Muscle layer of duodenum (tissue), 2 donors: ENCODE measurements around the gene USH2A.
"Not testable (repeated sequence)": the region's sequence is repeated elsewhere in the genome, so short reads cannot be mapped to it uniquely, and the experiment has no call there.

Experiments used
- H3K27ac ChIP-seq: one replicate; pipeline ENCODE4 v1.7.0; 2013; ENCODE audit warnings: mild to moderate bottlenecking, low read length
- H3K27me3 ChIP-seq: one replicate; pipeline ENCODE4 v1.7.0; 2013; ENCODE audit warnings: low read depth, mild to moderate bottlenecking, control low read depth, low read length
- H3K36me3 ChIP-seq, 2 donors: one replicate each; pipeline ENCODE4 v1.7.0; 2013; ENCODE audit warnings: low read length in 2 of 2, control low read depth in 1 of 2, mild to moderate bottlenecking in 1 of 2; ENCODE audit not compliant: insufficient read depth in 2 of 2, control insufficient read depth in 1 of 2
- H3K4me1 ChIP-seq, 2 donors: one replicate each; pipeline ENCODE4 v1.7.0; 2013; ENCODE audit warnings: low read length in 2 of 2, mild to moderate bottlenecking in 2 of 2, control low read depth in 1 of 2, moderate library complexity in 1 of 2; ENCODE audit not compliant: insufficient read depth in 2 of 2, control insufficient read depth in 1 of 2
- H3K4me3 ChIP-seq, 2 donors: one replicate each; pipeline ENCODE4 v1.7.0; 2013; ENCODE audit warnings: low read length in 2 of 2, low read depth in 1 of 2, mild to moderate bottlenecking in 1 of 2
- H3K9me3 ChIP-seq, 2 donors: one replicate each; pipeline ENCODE4 v1.7.0; 2013; ENCODE audit warnings: low read length in 2 of 2, control low read depth in 1 of 2, mild to moderate bottlenecking in 1 of 2; ENCODE audit not compliant: control insufficient read depth in 1 of 2
- donor health status: healthy.

Gene USH2A

DNA sequence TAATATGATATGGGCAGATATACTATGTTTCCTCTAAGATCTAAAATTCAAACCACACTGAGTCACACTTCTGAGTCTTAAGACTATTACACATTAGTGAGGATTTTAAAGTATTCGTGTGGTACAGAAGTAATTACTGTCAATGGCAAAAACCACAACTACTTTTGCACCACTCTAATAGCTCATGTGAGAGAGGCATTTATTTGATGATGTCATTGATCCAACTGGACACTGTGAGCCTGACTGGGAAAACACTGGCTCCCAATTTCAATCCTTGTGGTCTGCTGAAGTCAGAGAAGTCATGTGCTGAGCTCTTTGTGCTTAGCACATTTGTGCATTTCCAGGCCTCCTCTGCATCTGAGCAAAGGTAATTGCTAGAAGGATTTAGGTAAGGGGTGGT is 377.8 kb downstream of the USH2A start:
- Histone ChIP-seq H3K36me3 (no peaks in the 10 kb centered on the region), H3K27me3 (no peaks in the 10 kb centered on the region), H3K27ac (no peak overlapping the region), H3K9me3 (no peaks in the 10 kb centered on the region), H3K4me1 (no peaks in the 10 kb centered on the region), H3K4me3 (no peak overlapping the region)

DNA sequence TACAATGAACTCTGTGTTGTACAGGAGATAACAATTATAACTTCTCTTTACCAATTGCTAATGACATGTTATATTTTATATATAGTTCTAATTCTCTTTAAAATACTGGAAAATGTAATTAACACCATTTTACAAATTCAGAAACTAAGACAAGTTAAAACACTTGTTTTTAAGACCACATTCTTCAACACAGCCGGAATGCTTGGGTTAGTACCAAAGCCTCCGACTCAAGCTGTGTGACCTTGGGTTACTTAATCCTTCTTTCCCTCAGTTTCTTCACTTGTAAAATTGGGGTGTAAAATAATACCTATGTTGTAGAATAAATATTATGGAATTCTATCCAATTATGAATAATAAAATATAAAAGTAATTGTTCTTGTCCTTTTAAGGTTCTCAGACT is 378.7 kb downstream of the USH2A start:
- H3K27ac ChIP-seq, result no peak overlapping the region
- no peaks in the 10 kb centered on the region for H3K36me3 ChIP-seq

DNA sequence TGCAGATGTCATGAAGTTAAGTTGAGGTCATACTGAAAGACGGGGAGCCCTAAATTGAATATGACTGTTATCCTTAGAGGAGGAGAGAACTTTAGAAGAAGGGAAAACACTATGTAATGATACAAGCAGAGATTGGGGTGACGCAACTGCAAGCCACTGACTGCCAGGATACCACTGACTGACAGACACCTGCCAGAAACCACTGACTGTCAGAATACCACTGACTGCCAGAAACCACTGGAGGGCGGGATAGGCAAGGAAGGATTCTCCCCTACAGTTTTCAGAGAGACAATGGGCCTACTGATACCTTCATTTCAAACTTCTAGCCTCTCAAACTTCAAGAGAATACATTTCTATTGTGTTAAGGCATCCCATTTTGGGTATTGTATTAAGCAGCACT is 388.7 kb downstream of the USH2A start:
- H3K4me1 ChIP-seq, result no peaks in the 10 kb centered on the region
- H3K27ac ChIP-seq, result no peak overlapping the region
- H3K4me3 ChIP-seq, result no peak overlapping the region
- no peaks in the 10 kb centered on the region for H3K9me3 ChIP-seq
- H3K36me3 ChIP-seq, result no peaks in the 10 kb centered on the region
- H3K27me3 ChIP-seq, result no peaks in the 10 kb centered on the region

More for the DNA sequence above, 378.7 kb downstream of the USH2A start:
- no peaks in the 10 kb centered on the region for H3K4me1 ChIP-seq
- H3K27me3 ChIP-seq, result no peaks in the 10 kb centered on the region
- H3K9me3 ChIP-seq, result no peaks in the 10 kb centered on the region
- H3K4me3 ChIP-seq, result no peak overlapping the region

DNA sequence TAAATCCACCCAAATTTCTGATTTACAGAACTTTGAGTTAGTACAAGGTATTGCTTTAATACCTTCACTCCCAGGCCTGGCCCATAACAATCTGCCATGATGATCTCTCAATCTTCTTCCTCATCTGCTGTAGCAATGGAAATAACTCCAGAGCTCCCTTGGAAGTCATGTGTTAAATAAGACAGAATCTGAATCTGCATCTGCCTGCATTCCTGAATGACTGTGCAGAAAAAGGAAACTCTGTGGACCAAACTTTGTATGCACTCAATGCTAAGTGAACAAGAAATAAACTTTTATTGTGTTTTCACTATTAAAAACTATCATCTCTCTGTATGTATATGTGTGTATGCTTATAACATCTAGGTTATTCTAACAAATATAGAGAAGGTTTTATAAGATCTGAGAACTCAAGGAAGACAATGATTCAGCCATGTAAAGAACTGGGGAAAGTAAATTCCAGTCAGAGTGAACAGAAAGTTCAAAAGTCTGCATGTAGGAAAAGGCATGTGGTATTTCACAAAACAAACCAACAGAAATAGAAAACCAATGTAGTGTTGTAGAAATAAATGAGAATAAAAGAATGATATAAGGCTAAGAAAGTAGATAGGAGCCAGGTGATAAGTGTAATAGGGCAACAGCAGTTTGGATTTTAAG is 390.2 kb downstream of the USH2A start:
- H3K9me3 ChIP-seq, result no peaks in the 10 kb centered on the region
- H3K4me1 ChIP-seq, result no peaks in the 10 kb centered on the region
- H3K4me3 ChIP-seq, result no peak overlapping the region
- no peaks in the 10 kb centered on the region for H3K27me3 ChIP-seq
- no peaks in the 10 kb centered on the region for H3K36me3 ChIP-seq
- H3K27ac ChIP-seq, result no peak overlapping the region

DNA sequence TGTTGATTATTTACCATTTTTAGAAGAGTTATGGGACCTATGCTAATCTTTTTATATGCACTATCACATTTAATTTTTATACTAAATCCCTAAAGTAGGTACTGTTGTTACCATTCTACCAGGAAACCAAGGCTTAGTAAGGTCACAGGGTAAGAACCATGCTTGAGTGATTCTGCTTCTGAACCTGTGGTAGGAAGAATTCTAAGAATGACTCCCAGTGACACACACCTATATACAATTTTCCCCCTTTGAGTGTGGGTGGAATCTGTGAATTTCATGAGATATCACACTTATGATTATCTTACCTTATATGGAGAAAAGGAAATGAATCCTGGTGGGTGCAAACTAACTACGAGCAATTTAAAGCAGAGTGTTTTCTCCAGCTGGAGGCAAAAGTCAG is 391.0 kb downstream of the USH2A start:
- H3K9me3 ChIP-seq, result no peaks in the 10 kb centered on the region
- no peaks in the 10 kb centered on the region for H3K36me3 ChIP-seq
- no peak overlapping the region for H3K27ac ChIP-seq
- H3K4me3 ChIP-seq, result no peak overlapping the region
- H3K4me1 ChIP-seq, result no peaks in the 10 kb centered on the region
- no peaks in the 10 kb centered on the region for H3K27me3 ChIP-seq

DNA sequence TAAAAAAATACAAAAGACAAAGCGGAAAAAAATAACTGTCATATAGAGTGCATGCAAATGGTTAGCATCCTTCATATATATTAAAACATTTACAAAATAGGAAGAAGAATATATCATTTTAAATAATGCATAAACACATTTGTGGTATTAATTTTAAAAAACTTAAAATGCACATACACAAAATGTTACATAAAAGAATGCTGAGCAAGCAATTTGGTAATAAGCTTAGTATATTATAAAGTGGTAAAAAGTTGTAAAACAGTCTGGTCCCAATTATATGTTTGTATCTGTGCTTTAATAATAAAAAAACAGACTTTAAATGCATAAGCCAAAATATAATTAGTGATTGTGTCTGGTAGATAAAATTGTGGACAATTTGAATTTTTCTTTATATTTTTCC is 394.6 kb downstream of the USH2A start:
- Histone ChIP-seq H3K9me3 (no peaks in the 10 kb centered on the region), H3K4me3 (no peak overlapping the region), H3K27me3 (no peaks in the 10 kb centered on the region), H3K27ac (no peak overlapping the region), H3K4me1 (no peaks in the 10 kb centered on the region), H3K36me3 (no peaks in the 10 kb centered on the region)

DNA sequence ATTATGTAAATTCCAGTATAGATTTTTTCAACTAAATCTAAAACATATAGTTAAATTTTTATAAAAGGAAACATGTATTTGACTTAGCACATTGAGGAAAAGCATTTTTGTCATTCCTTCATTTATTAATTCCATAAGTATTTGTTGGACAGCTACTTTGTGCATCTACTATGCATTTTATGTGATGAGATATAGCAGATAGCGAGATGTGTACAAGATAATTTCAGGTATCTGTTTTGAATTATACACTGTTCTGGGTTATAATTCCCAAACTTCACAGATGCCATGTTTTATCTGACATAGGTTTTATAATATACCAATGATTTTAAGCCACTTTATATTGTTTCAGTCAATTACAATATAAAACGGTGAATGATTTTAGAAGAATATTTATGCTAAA is 398.7 kb downstream of the USH2A start:
- H3K36me3 ChIP-seq, result no peaks in the 10 kb centered on the region

DNA sequence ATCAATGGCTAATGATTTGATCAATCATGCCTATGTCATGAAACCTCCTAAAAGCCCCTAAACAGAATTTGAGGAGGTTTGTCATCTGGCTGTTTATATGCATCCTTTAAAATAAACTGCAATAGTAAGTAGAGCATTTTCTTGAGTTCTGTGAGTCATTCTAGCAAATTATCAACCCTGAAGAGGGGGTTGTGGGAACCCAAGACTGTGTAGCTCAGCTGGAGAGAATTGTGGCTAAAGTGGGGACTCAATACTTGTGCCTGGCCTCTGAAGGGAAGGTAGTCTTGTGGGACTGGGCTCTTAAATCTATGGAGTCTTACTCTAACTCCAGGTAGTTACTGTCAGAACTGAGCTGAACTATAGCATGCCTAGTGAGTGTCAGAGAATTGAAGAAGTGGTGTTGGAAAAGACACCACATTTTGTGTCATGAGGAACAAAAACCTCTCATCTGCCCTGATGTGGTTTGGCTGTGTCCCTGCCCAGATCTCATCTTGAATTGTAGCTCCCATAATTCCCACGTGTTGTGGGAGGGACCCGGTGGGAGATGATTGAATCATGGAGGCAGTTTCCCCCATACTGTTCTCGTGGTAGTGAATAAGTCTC is 402.4 kb downstream of the USH2A start:
- Histone ChIP-seq H3K36me3 (no peaks in the 10 kb centered on the region), H3K27me3 (no peaks in the 10 kb centered on the region), H3K27ac (no peak overlapping the region), H3K4me1 (no peaks in the 10 kb centered on the region), H3K4me3 (no peak overlapping the region), H3K9me3 (no peaks in the 10 kb centered on the region)

More for the DNA sequence above, 398.7 kb downstream of the USH2A start:
- no peaks in the 10 kb centered on the region for H3K4me1 ChIP-seq
- no peaks in the 10 kb centered on the region for H3K27me3 ChIP-seq
- H3K9me3 ChIP-seq, result no peaks in the 10 kb centered on the region
- no peak overlapping the region for H3K27ac ChIP-seq
- no peak overlapping the region for H3K4me3 ChIP-seq

DNA sequence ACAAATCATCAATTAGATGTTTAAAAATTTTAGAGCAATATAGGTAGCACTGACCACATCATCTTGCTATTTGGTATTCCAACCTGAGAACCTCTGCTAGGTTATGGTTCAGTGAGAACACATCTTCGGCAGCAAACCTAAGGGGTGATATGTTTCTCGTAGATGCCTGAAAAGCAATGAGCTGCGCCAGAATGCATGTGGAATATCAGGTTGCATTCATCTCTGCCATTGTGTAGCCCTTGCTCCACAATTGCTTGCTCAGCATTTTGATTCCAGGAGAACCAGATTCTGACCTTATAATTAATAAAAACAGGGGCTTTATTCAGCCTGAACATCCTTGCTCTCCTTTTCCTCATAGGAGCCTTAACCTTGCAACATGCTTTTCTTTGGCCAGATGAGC is 408.1 kb downstream of the USH2A start:
- Histone ChIP-seq H3K4me1 (no peaks in the 10 kb centered on the region), H3K4me3 (no peak overlapping the region), H3K27me3 (no peaks in the 10 kb centered on the region), H3K9me3 (no peaks in the 10 kb centered on the region), H3K27ac (no peak overlapping the region), H3K36me3 (no peaks in the 10 kb centered on the region)

DNA sequence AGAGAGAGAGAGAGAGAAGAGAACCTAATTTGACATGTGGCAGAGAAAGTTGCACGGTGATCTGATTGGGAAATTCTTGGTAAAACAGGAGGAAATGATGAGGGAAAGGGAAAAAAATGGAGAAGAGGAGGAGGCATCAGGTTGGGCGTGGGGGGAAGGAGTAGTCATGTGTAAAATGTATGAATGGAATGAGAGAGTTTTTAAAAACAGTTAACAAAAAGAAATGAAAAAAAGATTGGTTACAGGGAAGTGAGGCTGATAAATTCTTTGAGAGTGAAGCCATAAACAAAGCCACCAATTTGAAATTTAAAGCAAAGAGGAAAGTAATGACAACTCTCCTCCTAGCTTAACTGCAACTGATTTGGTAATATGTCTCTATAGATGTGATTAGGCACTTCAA is 409.2 kb downstream of the USH2A start:
- Histone ChIP-seq H3K9me3 (no peaks in the 10 kb centered on the region), H3K4me1 (no peaks in the 10 kb centered on the region), H3K4me3 (no peak overlapping the region), H3K27ac (no peak overlapping the region), H3K36me3 (no peaks in the 10 kb centered on the region), H3K27me3 (no peaks in the 10 kb centered on the region)

DNA sequence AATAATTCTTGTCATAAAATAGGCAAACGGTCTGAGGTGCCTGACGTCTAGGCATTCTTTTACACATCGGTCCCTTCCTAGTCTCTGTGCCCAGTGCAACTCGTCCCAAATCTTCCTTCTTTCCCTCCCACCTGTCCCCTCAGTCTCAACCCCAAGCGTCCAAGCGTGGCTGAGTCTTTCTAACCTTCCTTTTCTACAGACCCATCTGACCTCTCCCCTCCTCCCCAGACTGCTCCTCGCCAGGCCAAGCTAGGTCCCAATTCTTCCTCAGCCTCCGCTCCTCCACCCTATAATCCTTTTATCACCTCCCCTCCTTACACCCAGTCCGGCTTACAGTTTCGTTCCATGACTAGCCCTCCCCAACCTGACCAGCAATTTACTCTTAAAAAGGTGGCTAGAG is 413.8 kb downstream of the USH2A start:
- H3K27me3 ChIP-seq, H3K27ac ChIP-seq, H3K9me3 ChIP-seq, H3K4me3 ChIP-seq, H3K4me1 ChIP-seq, H3K36me3 ChIP-seq: not testable (repeated sequence)

DNA sequence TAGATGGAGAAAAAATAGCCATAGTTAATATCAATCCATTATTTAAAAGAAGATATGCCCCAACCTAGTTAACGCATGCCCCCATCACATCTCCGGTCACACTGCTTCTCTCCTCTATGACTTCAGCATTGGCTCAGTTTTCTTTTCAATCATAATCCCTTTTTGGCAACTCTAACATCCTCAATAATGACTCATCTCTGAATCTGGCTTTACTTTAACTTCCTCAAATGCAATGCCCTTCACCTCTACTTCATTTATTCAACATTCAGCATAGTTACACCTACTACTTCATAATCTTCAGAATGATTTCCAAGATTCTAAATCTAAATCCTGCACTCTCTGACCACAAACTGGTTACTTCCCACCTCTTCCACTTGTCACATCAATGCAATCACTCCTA is 417.3 kb downstream of the USH2A start:
- Histone ChIP-seq H3K4me1 (no peaks in the 10 kb centered on the region), H3K9me3 (no peaks in the 10 kb centered on the region), H3K27ac (no peak overlapping the region), H3K4me3 (no peak overlapping the region), H3K27me3 (no peaks in the 10 kb centered on the region), H3K36me3 (no peaks in the 10 kb centered on the region)
